Stimulated activated naive CD8-positive, alpha-beta T cell treated with anti-CD3 and anti-CD28 coated beads, Interleukin-15, amount 100 ng/mL, for 72 hours (primary cell): Measurements from ENCODE around the gene DMD.

ENCODE experiments used
- ATAC-seq: fragments of 150-1000 bp; cut with Tn5 transposase; 2 replicates; pipeline ENCODE4 v1.10.0; 2021; ENCODE audit warnings: mild to moderate bottlenecking, moderate library complexity
- DNase-seq, 2 donors: peaks; one replicate each; pipeline ENCODE4 v3.0.0; 2021 to 2022
- H3K27ac Mint-ChIP-seq, 2 donors: one replicate each; pipeline ENCODE4 v1.8.0; 2022; ENCODE audit warnings: mild to moderate bottlenecking in 2 of 2, mixed read lengths in 2 of 2, moderate library complexity in 2 of 2
- H3K27me3 Mint-ChIP-seq: one replicate; pipeline ENCODE4 v1.8.0; 2022; ENCODE audit warnings: mixed read lengths
- H3K4me1 Mint-ChIP-seq: one replicate; pipeline ENCODE4 v1.8.0; 2022; ENCODE audit warnings: mild to moderate bottlenecking, mixed read lengths
- H3K4me3 Mint-ChIP-seq, 2 donors: one replicate each; pipeline ENCODE4 v1.8.0; 2022; ENCODE audit warnings: mild to moderate bottlenecking in 2 of 2, mixed read lengths in 2 of 2, moderate library complexity in 1 of 2
- H3K9me3 Mint-ChIP-seq, 2 donors: one replicate each; pipeline ENCODE4 v1.8.0; 2022; ENCODE audit warnings: mixed read lengths in 2 of 2

Gene DMD

DNA sequence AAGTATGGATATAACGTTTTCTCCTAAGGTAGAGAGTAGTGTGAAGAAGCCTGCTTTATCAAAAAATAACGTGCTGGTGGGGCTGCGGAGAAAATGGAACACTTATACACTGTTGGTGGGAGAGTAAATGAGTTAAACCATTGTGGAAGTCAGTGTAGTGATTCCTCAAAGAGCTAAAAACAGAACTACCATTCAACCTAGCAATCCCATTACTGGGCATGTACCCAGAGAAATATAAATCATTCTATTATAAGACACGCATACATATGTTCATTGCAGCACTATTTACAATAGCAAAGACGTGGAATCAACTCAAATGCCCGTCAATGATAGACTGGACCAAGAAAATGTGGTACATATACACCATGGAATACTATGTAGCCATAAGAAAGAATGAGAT lies 196.4 kb downstream of the DMD start:
- Mint-ChIP-seq H3K4me3 (no peak overlapping the region), H3K9me3 (no peaks in the 10 kb centered on the region)
- ATAC-seq: no peak

DNA sequence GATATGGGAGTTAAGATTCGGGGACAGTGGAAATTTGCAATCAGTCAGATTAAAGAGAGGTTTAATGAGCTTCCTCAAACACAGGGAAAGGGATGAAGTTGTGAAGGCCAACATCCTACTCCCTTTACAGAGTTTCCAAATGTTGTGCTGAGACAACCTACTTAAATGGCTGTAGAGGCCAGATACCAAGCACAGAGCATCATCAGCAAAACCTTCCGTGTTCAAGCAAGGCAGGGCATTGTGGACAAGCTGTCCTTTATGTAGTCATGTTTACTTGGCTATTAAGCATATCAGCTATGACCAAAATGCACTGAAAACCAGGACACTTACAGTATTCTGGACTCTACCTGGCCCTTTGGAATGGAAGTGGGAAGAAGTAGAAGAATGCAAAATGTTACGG lies 197.3 kb downstream of the DMD start:
- DNase-seq (no peak), ATAC-seq (no peak)
- Mint-ChIP-seq H3K4me1 (no peaks in the 10 kb centered on the region), H3K27ac (no peak overlapping the region), H3K4me3 (no peak overlapping the region), H3K9me3 (no peaks in the 10 kb centered on the region), H3K27me3 (no peaks in the 10 kb centered on the region)

More for the DNA sequence above, 196.4 kb downstream of the DMD start:
- no peak for DNase-seq
- H3K27ac Mint-ChIP-seq: no peak overlapping the region
- no peaks in the 10 kb centered on the region for H3K27me3 Mint-ChIP-seq
- H3K4me1 Mint-ChIP-seq: no peaks in the 10 kb centered on the region

GRCh38 chrX:33001107-33001506 lies 210.2 kb downstream of the DMD start:
- DNase-seq (no peak), ATAC-seq (no peak)
- Mint-ChIP-seq H3K27ac (no peak overlapping the region), H3K27me3 (no peaks in the 10 kb centered on the region), H3K9me3 (no peaks in the 10 kb centered on the region), H3K4me3 (no peak overlapping the region), H3K4me1 (no peaks in the 10 kb centered on the region)

- Mint-ChIP-seq H3K27me3 (no peaks in the 10 kb centered on the region), H3K4me3 (no peak overlapping the region), H3K9me3 (no peaks in the 10 kb centered on the region), H3K27ac (no peak overlapping the region), H3K4me1 (no peaks in the 10 kb centered on the region)
- DNase-seq (no peak), ATAC-seq (no peak)
Observed at GRCh38 chrX:32998776-32999175, 212.6 kb downstream of the DMD start.

DNA sequence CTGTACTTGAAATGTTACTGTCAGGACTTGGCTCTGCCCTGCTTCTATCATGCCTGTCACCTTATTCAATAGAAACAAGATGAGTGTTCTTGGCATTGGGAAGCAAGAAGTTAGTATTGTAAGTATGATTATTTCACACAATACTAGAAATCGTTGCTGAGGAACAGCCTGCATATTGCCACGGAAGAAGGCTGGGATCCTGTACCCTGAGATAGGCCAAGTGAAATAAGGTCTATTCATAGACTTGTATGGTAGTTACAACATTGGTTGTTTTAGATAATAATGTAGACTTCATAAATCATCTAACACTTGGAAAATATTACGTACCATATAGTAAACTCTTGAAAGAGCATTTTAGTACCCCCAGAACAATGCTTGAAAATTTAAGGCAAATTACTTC lies 215.9 kb downstream of the DMD start:
- no peak for DNase-seq
- no peak overlapping the region for H3K27ac Mint-ChIP-seq

DNA sequence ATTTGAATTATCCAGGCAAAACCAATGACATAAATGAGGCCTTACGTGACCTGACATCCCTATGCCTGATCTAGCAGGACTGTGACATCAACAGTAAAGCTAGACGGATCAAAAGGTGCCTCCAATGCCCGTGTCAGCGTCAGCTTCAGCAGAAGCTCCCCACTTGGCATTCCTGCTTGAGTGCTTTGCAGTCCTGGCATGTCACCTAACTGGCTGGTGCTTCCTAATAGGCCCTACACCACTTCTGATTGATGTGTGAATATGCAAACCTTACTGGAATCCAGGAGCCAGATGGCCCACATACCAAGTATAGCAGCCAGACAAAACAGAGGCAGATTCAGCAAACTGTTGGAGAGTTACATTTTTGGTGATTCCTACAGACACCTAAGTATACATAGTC lies 224.2 kb downstream of the DMD start:
- no peak overlapping the region for H3K4me3 Mint-ChIP-seq
- DNase-seq (no peak), ATAC-seq (no peak)
- H3K4me1 Mint-ChIP-seq: no peaks in the 10 kb centered on the region
- H3K27me3 Mint-ChIP-seq: no peaks in the 10 kb centered on the region
- H3K27ac Mint-ChIP-seq: no peak overlapping the region
- H3K9me3 Mint-ChIP-seq: no peaks in the 10 kb centered on the region

More for the DNA sequence above, 215.9 kb downstream of the DMD start:
- Mint-ChIP-seq H3K27me3 (no peaks in the 10 kb centered on the region), H3K4me1 (no peaks in the 10 kb centered on the region), H3K4me3 (no peak overlapping the region), H3K9me3 (no peaks in the 10 kb centered on the region)
- ATAC-seq: no peak

DNA sequence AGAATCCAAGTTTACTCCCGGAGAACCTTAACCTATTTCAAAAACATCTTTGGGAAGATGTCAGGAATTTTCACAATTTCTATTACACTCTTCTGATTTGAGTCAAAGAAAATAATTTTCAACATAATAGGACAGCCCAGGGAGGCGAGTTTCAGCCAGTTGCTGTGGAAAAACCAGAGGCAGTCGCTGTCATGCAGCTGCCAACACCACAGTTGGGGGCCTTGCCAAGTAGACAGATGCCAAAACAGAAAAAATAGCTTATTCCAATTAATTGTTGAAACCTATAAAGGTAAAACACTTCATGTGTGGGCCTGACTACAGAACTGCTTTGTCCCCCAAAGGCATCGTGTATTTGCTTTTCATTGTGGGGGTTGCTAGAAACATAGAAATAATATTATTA lies 225.8 kb downstream of the DMD start:
- Mint-ChIP-seq H3K27me3 (no peaks in the 10 kb centered on the region), H3K9me3 (no peaks in the 10 kb centered on the region), H3K27ac (no peak overlapping the region), H3K4me1 (no peaks in the 10 kb centered on the region), H3K4me3 (no peak overlapping the region)
- DNase-seq (no peak), ATAC-seq (no peak)

GRCh38 chrX:32966821-32967355 lies 244.5 kb downstream of the DMD start:
- Mint-ChIP-seq H3K27ac (no peak overlapping the region), H3K4me3 (no peak overlapping the region), H3K4me1 (no peaks in the 10 kb centered on the region), H3K9me3 (peaks cover 4 to 6% of the 10 kb centered on the region in 2 donors), H3K27me3 (no peaks in the 10 kb centered on the region)
- no peak for DNase-seq
- ATAC-seq: no peak

DNA sequence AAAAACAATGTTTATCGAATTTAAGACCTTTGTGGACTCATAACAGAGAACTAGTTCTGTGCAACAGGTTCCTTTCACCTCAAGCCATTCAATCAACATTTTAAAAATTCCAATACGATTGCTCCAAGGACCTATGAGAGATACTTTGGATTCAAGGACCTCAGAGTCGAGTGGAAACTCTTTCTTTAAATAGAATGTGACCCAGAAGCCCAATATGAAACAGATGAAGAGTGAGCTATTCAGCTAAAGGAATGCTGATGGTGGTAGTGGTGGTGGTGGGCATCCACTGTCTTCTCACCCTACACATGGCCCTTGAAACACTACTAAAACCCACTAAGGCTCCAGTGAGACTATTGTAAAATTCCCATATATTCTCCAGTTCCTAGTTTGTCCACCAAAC lies 257.2 kb downstream of the DMD start:
- DNase-seq (no peak), ATAC-seq (no peak)
- Mint-ChIP-seq H3K27ac (no peak overlapping the region), H3K4me1 (no peaks in the 10 kb centered on the region), H3K9me3 (no peaks in the 10 kb centered on the region), H3K27me3 (no peaks in the 10 kb centered on the region), H3K4me3 (no peak overlapping the region)

DNA sequence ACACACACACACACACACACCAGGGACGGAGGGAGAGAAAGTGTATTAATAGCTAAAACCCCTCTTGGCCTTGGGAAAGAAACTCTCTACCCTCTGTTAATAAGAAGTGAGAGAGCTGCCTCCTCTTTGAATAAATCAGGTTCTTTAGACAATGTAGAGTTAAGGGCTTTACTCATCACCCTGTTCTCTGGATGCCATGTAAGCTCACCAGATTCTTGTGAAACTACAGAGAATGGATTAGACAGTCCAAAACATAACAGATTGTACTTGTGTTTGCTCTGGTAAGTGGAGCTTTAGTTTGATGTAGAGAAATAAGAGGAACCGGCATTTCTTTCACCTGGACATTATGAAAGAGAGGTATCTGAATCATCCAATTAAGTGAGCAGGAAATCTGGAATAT lies 263.2 kb downstream of the DMD start:
- H3K27me3 Mint-ChIP-seq: no peaks in the 10 kb centered on the region
- DNase-seq (no peak), ATAC-seq (no peak)
- no peak overlapping the region for H3K27ac Mint-ChIP-seq
- no peak overlapping the region for H3K4me3 Mint-ChIP-seq
- H3K4me1 Mint-ChIP-seq: no peaks in the 10 kb centered on the region
- H3K9me3 Mint-ChIP-seq: no peaks in the 10 kb centered on the region

GRCh38 chrX:32937043-32937442 lies 274.3 kb downstream of the DMD start:
- no peak for DNase-seq
- Mint-ChIP-seq H3K27ac (no peak overlapping the region), H3K4me1 (no peaks in the 10 kb centered on the region), H3K4me3 (no peak overlapping the region), H3K27me3 (no peaks in the 10 kb centered on the region), H3K9me3 (no peaks in the 10 kb centered on the region)
- no peak for ATAC-seq

DNA sequence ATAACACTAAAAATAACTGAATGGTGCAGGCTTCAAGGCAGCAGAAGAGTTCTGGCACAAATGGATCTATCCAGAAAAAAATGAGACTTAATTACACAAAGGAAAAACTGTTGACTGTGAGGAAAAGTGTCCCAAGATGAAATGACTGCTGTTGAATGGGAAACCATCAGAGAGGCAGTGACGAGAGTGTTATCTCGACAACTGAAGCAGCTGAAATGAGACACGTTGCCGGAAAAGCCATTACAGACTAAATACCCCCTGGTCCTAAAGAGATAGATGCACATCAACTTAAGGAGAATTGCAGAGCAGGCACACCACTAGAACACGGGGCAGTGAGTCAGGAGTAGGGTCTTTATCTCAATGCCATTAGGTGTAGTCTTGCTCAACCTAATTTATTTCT lies 277.8 kb downstream of the DMD start:
- ATAC-seq: no peak
- Mint-ChIP-seq H3K9me3 (no peaks in the 10 kb centered on the region), H3K27ac (no peak overlapping the region), H3K27me3 (no peaks in the 10 kb centered on the region), H3K4me1 (no peaks in the 10 kb centered on the region), H3K4me3 (no peak overlapping the region)
- DNase-seq: no peak

DNA sequence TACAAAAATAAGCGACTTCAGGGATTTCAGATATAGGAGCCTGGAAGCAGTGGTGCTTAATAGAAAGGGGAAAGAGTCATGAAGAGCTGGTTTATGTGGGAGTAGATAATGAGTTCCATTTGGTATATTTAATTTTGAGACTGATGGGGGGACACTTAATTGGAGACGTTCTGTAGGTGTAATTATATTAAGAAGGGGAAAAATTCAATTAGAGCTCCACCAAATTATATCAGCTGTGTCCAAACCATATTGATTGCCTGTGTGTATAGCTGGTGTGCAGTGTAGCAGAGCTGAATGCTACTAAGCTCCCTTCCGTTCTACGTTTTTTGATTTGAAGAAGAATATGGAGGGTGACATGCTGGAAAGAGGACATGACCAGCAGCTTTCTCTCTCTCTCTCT lies 282.3 kb downstream of the DMD start:
- H3K9me3 Mint-ChIP-seq: no peaks in the 10 kb centered on the region
- H3K27ac Mint-ChIP-seq: no peak overlapping the region
- no peaks in the 10 kb centered on the region for H3K4me1 Mint-ChIP-seq
- no peaks in the 10 kb centered on the region for H3K27me3 Mint-ChIP-seq
- DNase-seq (no peak), ATAC-seq (no peak)
- H3K4me3 Mint-ChIP-seq: no peak overlapping the region

DNA sequence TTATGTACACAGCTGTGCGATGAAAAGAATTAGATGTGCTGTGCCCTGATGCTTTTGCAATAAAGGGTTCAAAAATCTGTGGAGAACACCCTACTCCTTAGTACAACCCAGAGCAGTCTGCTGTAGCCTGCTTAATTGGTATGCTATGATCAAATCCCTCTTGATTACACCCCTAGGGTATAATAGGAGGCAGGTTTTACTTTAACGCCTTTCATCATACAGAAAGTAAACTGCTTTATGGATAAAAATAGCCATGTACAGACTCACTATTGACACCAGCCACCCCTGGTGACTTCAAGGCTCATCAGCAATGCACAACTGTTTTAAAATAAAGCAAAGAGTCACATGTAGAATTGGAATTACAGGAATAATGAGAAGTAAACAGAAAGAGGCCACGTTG lies 315.3 kb downstream of the DMD start:
- no peak overlapping the region for H3K27ac Mint-ChIP-seq
- no peaks in the 10 kb centered on the region for H3K9me3 Mint-ChIP-seq
- no peak for ATAC-seq
- H3K4me3 Mint-ChIP-seq: no peak overlapping the region
- no peaks in the 10 kb centered on the region for H3K4me1 Mint-ChIP-seq
- no peak for DNase-seq
- no peaks in the 10 kb centered on the region for H3K27me3 Mint-ChIP-seq

DNA sequence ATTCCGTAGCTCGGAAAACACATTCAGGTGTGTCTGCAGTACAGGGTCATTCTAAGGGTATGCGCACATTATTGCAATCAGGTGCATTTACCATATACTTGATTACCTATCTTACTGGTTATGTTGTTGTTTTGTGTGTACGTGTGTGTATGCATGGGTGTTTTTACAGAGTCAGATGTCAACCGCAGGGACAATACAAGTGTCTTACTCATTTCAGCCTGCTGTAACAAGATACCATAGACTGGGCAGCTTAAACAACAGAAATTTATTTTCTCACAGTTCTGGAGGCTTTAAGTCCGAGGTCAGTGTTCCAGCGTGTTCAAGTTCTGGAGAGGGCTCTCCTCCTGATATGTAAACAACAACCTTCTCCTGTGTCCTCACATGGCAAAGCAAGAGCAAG lies 316.7 kb downstream of the DMD start:
- H3K27ac Mint-ChIP-seq: no peak overlapping the region
- no peak overlapping the region for H3K4me3 Mint-ChIP-seq
- DNase-seq (no peak), ATAC-seq (no peak)
- H3K9me3 Mint-ChIP-seq: no peaks in the 10 kb centered on the region
- H3K27me3 Mint-ChIP-seq: no peaks in the 10 kb centered on the region
- H3K4me1 Mint-ChIP-seq: no peaks in the 10 kb centered on the region

- H3K4me3 Mint-ChIP-seq: no peak overlapping the region
- no peak overlapping the region for H3K27ac Mint-ChIP-seq
- no peaks in the 10 kb centered on the region for H3K9me3 Mint-ChIP-seq
- DNase-seq (no peak), ATAC-seq (no peak)
- no peaks in the 10 kb centered on the region for H3K27me3 Mint-ChIP-seq
- H3K4me1 Mint-ChIP-seq: no peaks in the 10 kb centered on the region
Observed at GRCh38 chrX:32893751-32894150, 317.6 kb downstream of the DMD start.

DNA sequence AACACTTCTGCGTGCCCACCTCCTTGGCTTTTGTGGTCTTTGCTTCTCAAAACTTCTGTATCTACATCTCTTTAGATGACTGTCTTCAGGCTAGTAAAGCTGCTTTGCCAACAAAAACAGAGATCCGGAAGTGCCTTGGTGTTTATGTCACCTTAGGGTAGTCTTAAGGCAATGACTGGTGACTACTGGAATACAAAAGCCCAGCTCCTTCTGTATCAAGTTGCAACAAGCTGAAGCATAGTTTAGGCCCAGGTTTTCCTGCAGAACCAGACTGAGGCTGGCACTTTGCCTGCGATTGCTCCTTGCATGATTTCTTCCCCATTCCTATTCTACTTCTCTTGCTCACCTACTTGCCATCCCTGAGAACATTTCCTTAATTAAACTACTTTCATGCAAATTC lies 333.8 kb downstream of the DMD start:
- no peak for ATAC-seq
- H3K27me3 Mint-ChIP-seq: no peaks in the 10 kb centered on the region
- no peak for DNase-seq
- H3K27ac Mint-ChIP-seq: no peak overlapping the region
- no peak overlapping the region for H3K4me3 Mint-ChIP-seq
- H3K9me3 Mint-ChIP-seq: peaks cover 4 to 7% of the 10 kb centered on the region in 2 donors
- no peaks in the 10 kb centered on the region for H3K4me1 Mint-ChIP-seq
